WERI-Rb-1 (cell line): ENCODE measurements around the gene MORF4L2.
"Not testable (repeated sequence)": the region's sequence is repeated elsewhere in the genome, so short reads cannot be mapped to it uniquely, and the experiment has no call there.

ENCODE experiments used
- DNase-seq: peaks from one replicate; pipeline ENCODE4 v3.0.0-alpha.2; 2020
- H3K27ac ChIP-seq: fragments of 250-450 bp; sonication (Bioruptor Pico); 2 replicates; pipeline ENCODE4 v1.5.1; 2020; ENCODE audit warnings: mild to moderate bottlenecking, moderate library complexity
- H3K27me3 ChIP-seq: fragments of 250-450 bp; sonication (Bioruptor Pico); 2 replicates; pipeline ENCODE4 v1.5.1; 2021; ENCODE audit warnings: mild to moderate bottlenecking, low read depth, moderate library complexity; ENCODE audit not compliant: insufficient read depth, severe bottlenecking
- H3K36me3 ChIP-seq: fragments of 250-450 bp; sonication (Bioruptor Pico); 2 replicates; pipeline ENCODE4 v1.5.1; 2020; ENCODE audit warnings: mild to moderate bottlenecking, moderate library complexity
- H3K4me3 ChIP-seq: 2 replicates; pipeline ENCODE4 v1.5.1; 2011; ENCODE audit warnings: low read depth, mild to moderate bottlenecking, control low read depth, low read length
- H3K9me3 ChIP-seq: fragments of 250-450 bp; sonication (Bioruptor Pico); 2 replicates; pipeline ENCODE4 v1.5.1; 2021; ENCODE audit warnings: mild to moderate bottlenecking, moderate library complexity; ENCODE audit not compliant: severe bottlenecking
- TF ChIP-seq, protein P1 (sequence below): IDR thresholded peaks from 2 replicates; pipeline ENCODE4 v1.5.1; 2011; ENCODE audit warnings: low read depth, mild to moderate bottlenecking, control low read depth, inconsistent platforms, low read length

The MORF4L2 gene

DNA sequence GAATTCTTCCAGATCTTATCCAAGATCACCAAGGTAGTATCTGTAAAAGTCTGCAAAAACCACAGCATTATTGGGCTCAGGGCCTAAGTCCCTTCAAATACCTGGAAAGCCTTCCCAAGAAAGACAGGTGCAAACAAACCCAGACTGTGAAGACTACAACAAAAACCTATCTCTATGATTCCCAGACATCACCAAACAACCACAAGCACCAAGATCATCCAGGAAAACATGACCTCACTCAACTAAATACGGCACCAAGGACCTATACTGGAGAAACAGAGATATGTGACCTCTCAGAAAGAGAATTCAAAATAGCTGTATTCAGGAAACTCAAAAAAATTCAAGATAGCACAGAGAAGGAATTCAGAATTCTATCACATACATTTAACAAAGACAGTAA lies 42.4 kb downstream of the MORF4L2 start:
- TF ChIP-seq, protein P1, sequence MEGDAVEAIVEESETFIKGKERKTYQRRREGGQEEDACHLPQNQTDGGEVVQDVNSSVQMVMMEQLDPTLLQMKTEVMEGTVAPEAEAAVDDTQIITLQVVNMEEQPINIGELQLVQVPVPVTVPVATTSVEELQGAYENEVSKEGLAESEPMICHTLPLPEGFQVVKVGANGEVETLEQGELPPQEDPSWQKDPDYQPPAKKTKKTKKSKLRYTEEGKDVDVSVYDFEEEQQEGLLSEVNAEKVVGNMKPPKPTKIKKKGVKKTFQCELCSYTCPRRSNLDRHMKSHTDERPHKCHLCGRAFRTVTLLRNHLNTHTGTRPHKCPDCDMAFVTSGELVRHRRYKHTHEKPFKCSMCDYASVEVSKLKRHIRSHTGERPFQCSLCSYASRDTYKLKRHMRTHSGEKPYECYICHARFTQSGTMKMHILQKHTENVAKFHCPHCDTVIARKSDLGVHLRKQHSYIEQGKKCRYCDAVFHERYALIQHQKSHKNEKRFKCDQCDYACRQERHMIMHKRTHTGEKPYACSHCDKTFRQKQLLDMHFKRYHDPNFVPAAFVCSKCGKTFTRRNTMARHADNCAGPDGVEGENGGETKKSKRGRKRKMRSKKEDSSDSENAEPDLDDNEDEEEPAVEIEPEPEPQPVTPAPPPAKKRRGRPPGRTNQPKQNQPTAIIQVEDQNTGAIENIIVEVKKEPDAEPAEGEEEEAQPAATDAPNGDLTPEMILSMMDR, result no peak
- Histone ChIP-seq H3K9me3 (no peaks in the 10 kb centered on the region), H3K36me3 (no peaks in the 10 kb centered on the region), H3K27me3 (peaks cover 3% of the 10 kb centered on the region), H3K4me3 (no peak overlapping the region), H3K27ac (no peak overlapping the region)
- DNase-seq, result no peak

DNA sequence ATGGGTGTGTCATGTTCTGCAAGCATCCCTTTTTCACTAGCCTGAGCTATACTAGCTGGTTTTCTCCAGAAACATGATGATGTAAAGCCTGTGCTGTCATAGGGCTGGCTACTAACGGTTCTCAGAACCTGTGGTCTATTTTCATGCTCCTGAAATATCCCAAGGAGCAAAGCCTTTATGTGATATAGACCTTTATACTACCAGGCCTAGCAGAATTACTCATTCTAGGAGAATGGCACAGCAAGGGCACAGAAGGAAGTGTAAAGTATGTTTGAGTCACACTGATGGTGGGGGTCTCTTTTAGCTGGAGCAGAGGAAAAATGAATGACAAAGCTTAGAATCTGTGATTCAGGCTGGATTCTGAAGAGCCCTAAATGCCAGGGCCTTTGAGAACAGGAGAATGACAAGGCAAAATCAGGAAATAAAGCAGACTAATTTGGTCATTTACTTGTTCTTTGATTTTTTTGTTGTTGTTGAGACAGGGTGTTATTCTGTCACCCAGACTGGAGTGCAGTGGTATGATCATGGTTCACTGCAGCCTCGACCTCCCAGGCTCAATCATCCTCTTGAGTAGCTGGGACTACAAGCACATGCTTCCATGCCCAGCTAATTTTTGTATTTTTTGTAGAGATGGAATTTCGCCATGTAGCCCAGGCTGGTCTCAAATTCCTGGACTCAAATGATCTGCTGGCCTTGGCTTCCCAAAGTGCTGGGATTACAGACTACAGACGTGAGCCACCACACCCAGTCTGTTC lies 45.9 kb downstream of the MORF4L2 start:
- H3K27me3 ChIP-seq, result peaks cover 3% of the 10 kb centered on the region
- H3K4me3 ChIP-seq, result no peak overlapping the region
- TF ChIP-seq, protein P1, result no peak
- DNase-seq, result no peak
- no peak overlapping the region for H3K27ac ChIP-seq
- H3K9me3 ChIP-seq, result no peaks in the 10 kb centered on the region
- no peaks in the 10 kb centered on the region for H3K36me3 ChIP-seq

DNA sequence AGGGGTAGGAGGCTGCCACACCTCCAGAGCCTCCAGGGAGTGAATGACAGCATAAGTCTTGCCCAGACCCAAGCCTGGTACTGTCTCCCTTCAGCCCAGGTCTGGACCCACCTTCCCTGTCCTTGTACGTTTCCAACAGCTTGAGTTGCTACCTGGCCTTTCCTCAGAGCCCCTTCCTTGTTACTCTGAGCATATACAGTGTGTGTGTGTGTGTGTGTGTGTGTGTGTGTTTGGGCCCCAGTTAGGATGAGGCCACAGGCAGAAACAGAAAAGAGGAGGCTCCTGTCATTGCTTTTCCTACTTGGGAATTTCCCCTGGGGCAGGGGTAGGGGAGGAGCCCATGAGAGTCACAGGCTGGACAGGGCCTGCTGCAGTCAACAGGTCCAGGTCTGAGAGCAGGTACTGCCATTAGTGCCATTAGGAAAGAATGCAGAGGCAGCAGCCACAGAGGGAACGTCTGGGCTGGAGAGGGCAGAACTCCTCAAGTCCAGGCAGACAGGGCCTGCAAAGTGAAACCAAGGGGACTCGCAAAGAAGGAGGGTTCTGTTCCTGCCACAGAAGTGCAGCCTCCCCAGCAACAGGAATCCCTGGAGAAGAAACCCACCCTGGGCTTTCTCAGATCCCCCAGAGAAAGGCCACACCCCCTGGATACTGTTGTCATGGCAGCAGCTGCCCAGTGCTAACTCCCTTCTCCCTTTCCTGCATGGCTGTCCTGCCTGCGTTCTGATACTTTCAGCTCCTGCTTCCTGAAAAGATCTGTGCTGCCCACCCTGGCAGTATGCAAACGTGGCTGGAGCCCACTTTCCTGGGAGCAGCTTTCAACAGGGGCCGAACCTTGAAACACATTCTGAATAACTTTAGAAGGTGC lies 47.8 kb downstream of the MORF4L2 start:
- not testable (repeated sequence) for H3K27ac ChIP-seq, H3K9me3 ChIP-seq, H3K36me3 ChIP-seq, H3K4me3 ChIP-seq, H3K27me3 ChIP-seq
- DNase-seq, result peak; percentile 11

DNA sequence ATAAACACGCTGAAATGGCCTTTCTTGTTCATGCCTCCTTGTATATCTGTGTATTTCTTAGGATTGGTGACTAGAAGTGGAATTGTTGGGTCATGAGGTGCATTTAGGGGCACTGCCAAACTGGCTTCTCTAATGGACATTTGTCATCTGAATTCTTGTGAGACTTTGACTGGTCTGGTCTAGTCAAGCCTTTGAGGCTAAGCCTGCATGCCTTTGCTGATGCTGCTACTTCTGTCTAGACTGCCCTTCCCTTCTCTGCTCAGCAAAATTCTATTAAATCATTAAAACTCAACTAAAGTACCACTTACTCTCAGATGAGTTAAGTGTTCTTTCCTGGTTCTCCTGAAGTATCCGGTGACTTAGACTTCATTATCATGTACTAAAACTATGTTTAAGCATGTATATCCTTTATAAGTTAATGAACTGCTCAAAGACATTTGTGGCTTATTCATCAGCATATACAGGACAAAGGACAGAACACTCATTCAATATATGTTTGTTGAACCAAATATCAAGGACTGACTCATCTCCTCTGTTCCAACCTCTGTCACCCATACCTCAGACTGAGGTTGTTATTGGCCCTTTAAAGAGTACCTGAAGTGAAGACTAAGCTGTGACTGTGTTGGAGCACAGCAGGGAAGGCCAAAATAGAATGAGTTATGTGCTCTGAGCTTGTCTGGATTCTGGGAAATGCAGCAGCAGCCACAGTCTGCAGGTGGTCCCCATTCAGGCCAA lies 48.7 kb downstream of the MORF4L2 start:
- Histone ChIP-seq H3K27me3 (peaks cover 3% of the 10 kb centered on the region), H3K4me3 (no peak overlapping the region), H3K9me3 (no peaks in the 10 kb centered on the region), H3K36me3 (no peaks in the 10 kb centered on the region), H3K27ac (no peak overlapping the region)
- DNase-seq, result no peak
- TF ChIP-seq, protein P1, result no peak

DNA sequence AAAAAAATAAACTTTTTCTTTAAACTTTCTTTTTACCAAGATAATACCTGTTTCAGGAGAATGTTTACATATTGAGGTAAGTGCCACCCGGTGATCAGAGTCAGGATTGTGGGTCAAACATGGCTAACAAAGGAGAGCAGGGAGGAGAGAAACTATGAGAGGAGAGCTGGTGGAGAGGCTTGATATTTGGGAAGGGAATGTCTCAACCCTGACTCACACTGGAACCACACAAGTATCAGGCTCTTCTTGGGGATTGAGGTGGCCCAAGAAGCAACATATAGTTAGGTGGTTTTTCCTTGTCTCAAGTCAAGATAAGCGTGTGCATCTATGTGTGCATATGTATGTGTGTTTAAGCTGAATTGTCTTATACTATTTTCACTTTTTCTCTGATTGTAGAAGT lies 51.1 kb downstream of the MORF4L2 start:
- TF ChIP-seq, protein P1, result no peak
- peaks cover 7% of the 10 kb centered on the region for H3K27me3 ChIP-seq
- no peaks in the 10 kb centered on the region for H3K36me3 ChIP-seq
- no peaks in the 10 kb centered on the region for H3K9me3 ChIP-seq
- no peak for DNase-seq
- no peak overlapping the region for H3K27ac ChIP-seq
- H3K4me3 ChIP-seq, result no peak overlapping the region

DNA sequence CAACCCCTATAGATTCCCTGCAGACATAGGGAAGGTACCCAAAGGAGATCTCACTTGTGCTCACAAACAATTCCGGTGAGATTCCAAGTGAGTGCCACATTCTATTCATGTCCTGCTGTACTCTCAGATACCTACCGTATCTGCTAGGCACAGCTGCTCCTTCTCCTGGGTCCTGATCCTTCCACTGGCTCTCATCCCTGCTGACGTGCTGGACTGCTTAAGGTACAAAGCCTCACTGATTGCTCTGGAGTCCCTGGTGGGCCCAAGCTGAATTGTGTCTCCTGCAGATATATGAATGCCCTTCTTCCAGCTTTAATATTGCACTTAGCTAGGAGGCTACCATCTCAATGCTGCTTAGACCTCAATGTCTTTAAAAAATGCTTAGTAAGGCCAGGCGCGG lies 55.4 kb downstream of the MORF4L2 start:
- no peaks in the 10 kb centered on the region for H3K9me3 ChIP-seq
- H3K4me3 ChIP-seq, result no peak overlapping the region
- peaks cover 7% of the 10 kb centered on the region for H3K27me3 ChIP-seq
- no peak overlapping the region for H3K27ac ChIP-seq
- no peaks in the 10 kb centered on the region for H3K36me3 ChIP-seq
- TF ChIP-seq, protein P1, result no peak
- DNase-seq, result no peak
